Pancreas (tissue), 10 donors: ENCODE measurements around the gene CPT1C. TPM values are rescaled to one million over a fixed set of nuclear protein-coding genes. Genes with fewer than 3 reads are reported as not detected.

Source experiments
- ATAC-seq, 4 donors: fragments of 200-7000 bp; cut with Tn5 transposase; one replicate each; pipeline versions ENCODE4 v1.8.0 to v1.9.1; 2020; ENCODE audit warnings: mild to moderate bottlenecking in 4 of 4, moderate library complexity in 4 of 4
- DNase-seq, 6 donors: peaks; one replicate each; pipeline ENCODE4 v3.0.0-alpha.2; 2020
- FAIRE-seq: peaks from 2 replicates; lab custom pipeline; 2012; peaks lifted over from hg19 to GRCh38; lab: Jason Lieb, UNC
- H3K27ac ChIP-seq, 4 donors: fragments of 200-600 bp; sonication (generic); 1 replicate in 3 of 4; 2 replicates in 1 of 4; pipeline versions ENCODE4 v1.5.0 to v1.8.0; 2020
- H3K27me3 ChIP-seq, 4 donors: fragments of 200-600 bp; one replicate each; pipeline ENCODE4 v1.8.0; 2021
- H3K36me3 ChIP-seq, 3 donors: fragments of 200-600 bp; sonication (generic) in 1 of 3; one replicate each; pipeline versions ENCODE4 v1.5.0 to v1.8.0; 2020 to 2021
- H3K4me1 ChIP-seq, 3 donors: fragments of 200-600 bp; one replicate each; pipeline ENCODE4 v1.8.0; 2021
- H3K4me3 ChIP-seq, 4 donors: fragments of 200-600 bp; sonication (generic) in 2 of 4; one replicate each; pipeline versions ENCODE4 v1.5.0 to v1.8.0; 2020 to 2021
- H3K9me3 ChIP-seq, 4 donors: fragments of 200-600 bp; one replicate each; pipeline ENCODE4 v1.8.0; 2021
- CTCF ChIP-seq, 4 donors: fragments of 200-600 bp; sonication (generic) in 3 of 4; IDR thresholded peaks; one replicate each; pipeline versions ENCODE4 v1.5.0 to v1.8.0; 2021; ENCODE audit warnings: antibody characterized with exemption in 4 of 4
- WGBS, 2 donors: extraction: QIAGEN DNeasy Blood & Tissue Kit; methylation state at CpG; one replicate each; pipeline ENCODE4 v1.1.7; 2013; 5-methylcytosine and 5-hydroxymethylcytosine counted together
- intact Hi-C, 3 donors: fragments of 100-400 bp; cut with DNase I; formaldehyde crosslinking; loops; one replicate each; pipeline versions ENCODE4 v1.11.1 to v1.14.2; 2022
- polyA plus RNA-seq, 2 donors: library from polyadenylated mRNA; stranded (reverse); fragments of 200-250 nt; gene quantifications; one replicate each; pipeline ENCODE4 v1.2.3, GENCODE V29; 2013
- total RNA-seq, 6 donors: library from RNA; stranded (reverse); fragmentation: NEBNext Ultra II Directional in 4 of 6; extraction: Animal tissue kit (Norgen Biotek cat#: 25700) in 4 of 6; gene quantifications; one replicate each; pipeline versions ENCODE4 v1.2.1 to v1.2.4, GENCODE V29; 2021 to 2023
- donor health status: healthy with polysubstance abuse.
- donor health status: DM: no; HTN: no; CAD: no; lungs with moderate emphysema.
- donor health status: DM: no; HTN: no; CAD: no.
- donor health status: control.
- donor health status: control.
- donor health status: Bipolar disorder and iron deficiency.
- donor health status: DM: yes; HTN: yes; CAD: no.
- donor health status: DM: no; HTN: no; CAD: no.
- donor health status: DM: no; HTN: no; CAD: no.
- donor health status: DM: yes; HTN: yes; CAD: no.

The CPT1C gene
- total and polyA plus RNA-seq, 8 donors: 0.28 to 12.6 (median 3.0) TPM

GRCh38 chr19:49689133-49690078 lies 1.5 kb upstream of the CPT1C start, which contains the start of gene ADM5:
Gene ADM5, plus strand, starts transcription at chr19:49689594. Its CDS starts 244 bp downstream, at chr19:49689838.
- Histone ChIP-seq H3K27ac (peak within 1 kb of the TSS in 2 of 4 donors; percentile 26 to 33), H3K27me3 (no peaks in the 10 kb centered on the region), H3K4me3 (peak within 1 kb of the TSS; percentile 23 to 58 (median 41)), H3K36me3 (peaks cover under 1 to 18% (median 9%) of the 10 kb centered on the region in 3 donors), H3K9me3 (no peaks in the 10 kb centered on the region), H3K4me1 (peaks cover 0 to 13% (median 3%) of the 10 kb centered on the region in 3 donors)
- no peak for FAIRE-seq
- TF ChIP-seq CTCF (IDR thresholded peaks at IDR 0.05): peak; percentile 27 to 64 (median 48)
- intact Hi-C loops: no loop called here
- WGBS, 2 donors: 22 to 24% methylated on average over 54 of the region's 54 CpGs
- DNase-seq: peak; percentile 67 to 90 (median 78)
- peak; percentile 82 to 88 (median 85) for ATAC-seq

DNA sequence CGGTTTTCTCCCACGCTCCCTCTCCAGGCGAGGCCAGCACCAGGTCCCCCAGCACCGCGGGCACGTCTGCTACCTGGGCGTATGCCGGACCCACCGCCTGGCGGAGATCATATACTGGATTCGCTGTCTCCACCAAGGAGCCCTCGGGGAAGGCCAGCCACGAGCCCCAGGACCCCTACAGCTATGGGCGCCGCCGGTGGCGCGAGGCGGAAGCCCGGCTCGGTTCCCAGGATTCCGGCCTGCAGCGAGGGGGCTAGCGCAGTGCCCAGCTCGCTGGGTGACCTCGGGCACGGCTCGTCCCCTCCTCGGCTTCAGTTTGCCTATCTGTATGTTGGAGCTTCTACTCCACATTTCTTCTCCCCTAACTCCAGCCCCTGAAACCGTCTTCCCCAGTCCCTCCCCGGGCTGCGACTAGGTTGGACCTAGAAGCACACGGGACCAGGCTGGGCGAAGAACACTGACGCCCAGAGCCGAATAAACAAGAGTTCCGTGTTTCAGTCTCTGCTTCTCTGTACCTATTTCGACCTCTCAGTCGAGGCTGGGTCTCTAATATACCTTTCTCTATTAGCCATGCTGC lies 749 bp upstream of the CPT1C start:
- peaks cover 0 to 11% (median 4%) of the 10 kb centered on the region in 3 donors for H3K36me3 ChIP-seq
- intact Hi-C loops: no loop called here
- H3K4me1 ChIP-seq: peaks cover 0 to 13% (median 3%) of the 10 kb centered on the region in 3 donors
- H3K9me3 ChIP-seq: no peaks in the 10 kb centered on the region
- no peak for FAIRE-seq
- peak in 2 of 4 donors; percentile 2 to 8 for TF ChIP-seq CTCF (IDR thresholded peaks at IDR 0.05)
- ATAC-seq: peak; percentile 27 to 50 (median 36)
- WGBS, 2 donors: 7% methylated on average over 39 of the region's 39 CpGs
- peak overlapping the region; percentile 23 to 58 (median 41) for H3K4me3 ChIP-seq
- DNase-seq: no peak
- peak overlapping the region in 2 of 4 donors; percentile 26 to 33 for H3K27ac ChIP-seq
- H3K27me3 ChIP-seq: no peaks in the 10 kb centered on the region

DNA sequence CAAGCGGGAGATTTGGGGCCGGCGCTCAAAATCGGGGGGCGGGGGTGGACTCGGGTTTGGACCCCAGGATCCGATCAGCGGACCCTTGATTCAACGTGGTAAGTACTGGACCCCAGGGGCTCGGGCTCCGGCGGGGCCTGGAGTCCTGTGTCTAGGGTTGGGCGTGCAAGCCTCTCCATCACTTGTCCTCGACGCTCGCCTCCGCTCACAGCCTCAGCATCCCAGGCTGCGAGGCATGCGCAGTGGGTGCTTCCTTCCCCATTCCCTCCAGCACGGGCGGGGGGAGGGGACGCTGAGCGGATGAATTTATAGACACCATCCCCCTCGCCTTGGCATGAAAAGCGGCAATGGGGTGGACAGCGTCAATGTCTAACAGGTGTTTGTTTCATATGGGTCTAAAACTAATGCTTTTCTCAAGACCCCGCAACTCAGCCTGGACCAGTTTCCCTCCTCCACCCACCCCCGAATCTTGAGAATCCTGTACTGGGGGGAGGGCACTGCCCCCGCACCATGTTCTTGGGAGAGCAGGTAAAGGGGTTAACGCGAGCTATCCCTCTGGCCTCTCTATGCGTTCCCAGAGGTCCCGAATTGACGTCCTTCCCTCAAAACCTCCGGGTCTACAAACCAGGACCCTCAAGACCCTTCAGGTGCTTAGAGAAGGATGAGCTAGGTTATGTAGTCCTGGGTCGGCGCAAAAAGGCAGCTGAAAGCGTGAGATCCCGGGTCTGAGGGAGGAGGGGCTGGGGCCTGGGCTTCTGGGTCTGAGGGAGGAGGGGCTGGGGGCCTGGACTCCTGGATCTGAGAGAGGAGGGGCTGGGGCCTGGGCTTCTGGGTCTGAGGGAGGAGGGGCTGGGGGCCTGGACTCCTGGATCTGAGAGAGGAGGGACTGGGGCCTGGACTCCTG lies 579 bp downstream of the CPT1C start:
- DNase-seq (peak in 3 of 6 donors; percentile 45 to 78 (median 56)), ATAC-seq (peak in 3 of 4 donors; percentile 17 to 51 (median 26)), FAIRE-seq (no peak)
- intact Hi-C loops: no loop called here
- Histone ChIP-seq H3K27ac (no peak overlapping the region), H3K27me3 (no peaks in the 10 kb centered on the region), H3K36me3 (no peaks in the 10 kb centered on the region), H3K9me3 (no peaks in the 10 kb centered on the region), H3K4me1 (peaks cover 0 to 13% (median 3%) of the 10 kb centered on the region in 3 donors), H3K4me3 (peak overlapping the region; percentile 23 to 58 (median 41))
- 25 to 30% methylated on average over 39 of the region's 39 CpGs for WGBS, 2 donors
- TF ChIP-seq CTCF (IDR thresholded peaks at IDR 0.05): no peak

GRCh38 chr19:49692147-49692506 lies 1.2 kb downstream of the CPT1C start:
- Histone ChIP-seq H3K4me1 (peaks cover 0 to 13% (median 3%) of the 10 kb centered on the region in 3 donors), H3K36me3 (no peaks in the 10 kb centered on the region), H3K27ac (no peak overlapping the region), H3K27me3 (no peaks in the 10 kb centered on the region), H3K9me3 (no peaks in the 10 kb centered on the region), H3K4me3 (no peak overlapping the region)
- ATAC-seq: no peak
- intact Hi-C loops: no loop called here
- no peak for FAIRE-seq
- DNase-seq: peak in 1 of 6 donors; percentile 63
- 75% methylated on average over 16 of the region's 16 CpGs for WGBS, 2 donors
- no peak for TF ChIP-seq CTCF (IDR thresholded peaks at IDR 0.05)
